GM21529 (cell line): Measurements from ENCODE around the gene NOL4L.

Experiments
- ATAC-seq: cut with Tn5 transposase; IDR thresholded peaks from one replicate; pipeline ENCODE4 v1.9.1; 2021; ENCODE audit not compliant: unreplicated experiment

The NOL4L gene

GRCh38 chr20:32527447-32528055 is 57.6 kb downstream of the NOL4L start:
- ATAC-seq = no peak

- ATAC-seq = no peak
These were observed 58.1 kb downstream of the NOL4L start for GRCh38 chr20:32527052-32527446.

DNA sequence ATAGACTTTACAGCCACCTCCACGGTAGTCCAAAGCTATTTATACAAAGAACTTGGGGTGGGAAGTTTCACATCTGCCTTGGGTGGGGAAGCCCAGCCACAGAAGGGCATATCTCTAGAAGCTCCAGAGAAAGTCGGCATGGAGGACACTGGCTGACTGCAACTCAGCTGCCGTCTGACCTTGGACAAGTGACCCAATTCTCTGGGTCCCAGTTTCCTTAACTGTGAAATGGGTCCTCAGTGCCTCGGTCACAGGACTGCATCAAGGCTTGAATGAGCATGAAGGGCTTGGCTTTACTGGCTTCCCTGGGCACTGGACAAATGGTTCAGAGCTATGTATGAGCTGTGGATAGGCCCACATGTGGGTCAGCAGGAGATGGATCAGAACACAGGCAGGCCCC is 58.6 kb downstream of the NOL4L start:
- ATAC-seq = no peak

GRCh38 chr20:32526125-32526524 is 59.0 kb downstream of the NOL4L start:
- ATAC-seq = no peak

DNA sequence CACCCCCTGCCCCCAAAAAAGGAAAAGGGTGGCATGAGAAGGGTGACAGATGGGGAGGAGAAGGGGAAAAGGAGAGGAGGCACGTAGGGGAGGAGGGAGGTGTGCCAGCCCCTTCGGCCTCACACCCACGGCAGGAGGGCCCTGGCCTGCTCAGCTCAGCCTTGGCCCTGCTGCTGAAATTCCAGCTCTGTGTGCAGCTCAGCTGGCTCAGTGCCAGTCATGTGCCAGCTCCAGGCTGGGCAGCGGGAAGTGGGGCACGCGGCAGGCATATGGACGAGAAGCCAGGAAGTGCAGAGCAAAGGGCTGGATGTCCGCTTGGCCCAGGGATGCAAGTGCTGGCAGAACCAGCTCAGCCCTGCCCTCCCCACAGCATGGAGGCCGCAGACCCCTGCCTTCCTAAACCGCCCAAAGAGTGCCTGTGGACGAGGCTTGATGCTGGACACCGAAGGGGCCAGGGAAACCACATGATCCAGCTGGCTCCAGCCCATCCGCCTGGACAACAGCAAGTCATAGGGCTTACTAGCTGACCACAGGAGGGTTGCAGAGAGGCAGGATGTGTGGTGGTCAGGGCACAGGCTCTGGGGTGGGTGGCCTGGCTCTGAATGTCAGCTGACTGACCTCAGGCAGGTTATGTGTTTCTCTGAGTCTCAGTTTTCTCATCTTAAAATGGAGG is 60.2 kb downstream of the NOL4L start:
- ATAC-seq = no peak

GRCh38 chr20:32523613-32524213 is 61.4 kb downstream of the NOL4L start:
- no peak for ATAC-seq

DNA sequence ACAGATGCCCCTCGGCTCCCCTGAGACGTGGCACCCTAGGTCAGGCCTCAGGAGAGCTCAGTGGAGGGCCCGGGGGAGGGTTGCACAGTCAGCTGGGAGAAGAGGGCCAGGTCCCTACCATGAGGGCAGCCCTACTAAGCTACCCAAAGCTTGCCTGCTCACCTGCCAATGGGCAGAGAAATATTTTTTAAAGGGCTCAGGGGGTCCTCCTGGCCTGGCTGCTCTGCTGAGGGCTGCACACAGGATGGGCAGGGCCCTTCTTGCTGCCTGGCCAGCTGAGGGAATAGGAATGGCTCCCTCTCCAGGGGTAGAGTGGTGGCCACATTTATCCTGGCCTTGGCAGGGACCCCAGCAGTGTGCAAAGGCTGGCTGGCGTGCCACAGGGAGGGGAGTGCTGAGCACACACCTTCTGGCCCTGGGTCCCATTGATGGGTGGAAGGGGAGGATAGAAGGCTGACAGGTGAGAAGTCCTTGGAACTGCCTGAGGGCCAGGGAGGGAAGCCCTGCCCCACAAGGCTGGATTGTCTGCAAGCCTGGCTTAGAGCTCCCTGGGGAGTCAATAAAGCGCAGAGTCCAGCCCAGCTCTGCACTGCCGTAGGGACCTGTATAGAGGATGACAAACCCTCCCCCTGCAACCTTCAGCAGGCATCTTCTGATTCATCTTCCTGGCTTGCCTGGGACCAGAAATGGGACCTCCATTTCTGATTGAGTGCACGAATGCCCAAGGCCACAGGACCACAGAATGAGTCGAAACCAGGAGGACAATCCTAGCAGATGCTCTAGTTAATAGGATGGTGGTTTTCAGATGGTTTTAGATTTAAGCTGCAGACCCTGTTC is 62.1 kb downstream of the NOL4L start:
- ATAC-seq = no peak

GRCh38 chr20:32522526-32522775 is 62.7 kb downstream of the NOL4L start:
- ATAC-seq = no peak

- no peak for ATAC-seq
These were observed 63.2 kb downstream of the NOL4L start for GRCh38 chr20:32521780-32522525.

GRCh38 chr20:32520927-32521203 is 64.3 kb downstream of the NOL4L start:
- no peak for ATAC-seq

DNA sequence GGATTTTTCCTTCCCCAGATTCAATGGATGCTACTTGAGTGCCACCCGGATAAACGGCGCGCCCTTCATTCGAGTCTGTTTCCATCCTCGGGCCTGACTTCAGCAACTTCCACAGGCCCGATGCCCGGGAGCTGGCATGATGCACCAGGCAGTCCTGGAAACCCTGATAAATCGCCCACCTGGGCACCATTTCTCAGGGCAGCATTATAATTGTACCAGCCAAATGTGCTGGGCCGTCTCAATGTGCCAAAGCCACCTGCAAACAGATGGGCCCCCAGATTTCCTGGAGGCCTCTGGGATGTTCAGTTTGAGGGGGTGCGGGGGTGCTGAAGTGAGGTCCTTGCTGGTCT is 65.8 kb downstream of the NOL4L start:
- no peak for ATAC-seq

GRCh38 chr20:32518593-32519380 is 66.3 kb downstream of the NOL4L start:
- no peak for ATAC-seq

GRCh38 chr20:32517914-32518592 is 67.1 kb downstream of the NOL4L start:
- no peak for ATAC-seq

DNA sequence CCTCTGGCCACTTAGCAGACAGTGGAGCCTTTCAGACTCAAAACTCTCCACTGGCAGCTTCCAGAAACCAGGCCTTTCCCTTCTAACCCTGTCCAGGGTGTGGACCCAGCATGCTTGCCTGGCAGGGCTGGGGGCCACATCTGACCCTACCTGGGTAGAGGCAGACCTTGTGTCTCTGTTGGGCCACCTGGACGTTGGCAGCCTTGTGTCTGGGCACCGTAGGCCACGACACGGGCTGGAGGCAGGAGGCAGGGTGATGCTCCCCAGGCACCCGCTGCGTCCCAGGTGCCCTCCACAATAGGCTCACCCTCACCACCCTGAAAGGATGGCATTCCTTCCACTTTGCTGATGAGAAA is 67.6 kb downstream of the NOL4L start:
- ATAC-seq = no peak

DNA sequence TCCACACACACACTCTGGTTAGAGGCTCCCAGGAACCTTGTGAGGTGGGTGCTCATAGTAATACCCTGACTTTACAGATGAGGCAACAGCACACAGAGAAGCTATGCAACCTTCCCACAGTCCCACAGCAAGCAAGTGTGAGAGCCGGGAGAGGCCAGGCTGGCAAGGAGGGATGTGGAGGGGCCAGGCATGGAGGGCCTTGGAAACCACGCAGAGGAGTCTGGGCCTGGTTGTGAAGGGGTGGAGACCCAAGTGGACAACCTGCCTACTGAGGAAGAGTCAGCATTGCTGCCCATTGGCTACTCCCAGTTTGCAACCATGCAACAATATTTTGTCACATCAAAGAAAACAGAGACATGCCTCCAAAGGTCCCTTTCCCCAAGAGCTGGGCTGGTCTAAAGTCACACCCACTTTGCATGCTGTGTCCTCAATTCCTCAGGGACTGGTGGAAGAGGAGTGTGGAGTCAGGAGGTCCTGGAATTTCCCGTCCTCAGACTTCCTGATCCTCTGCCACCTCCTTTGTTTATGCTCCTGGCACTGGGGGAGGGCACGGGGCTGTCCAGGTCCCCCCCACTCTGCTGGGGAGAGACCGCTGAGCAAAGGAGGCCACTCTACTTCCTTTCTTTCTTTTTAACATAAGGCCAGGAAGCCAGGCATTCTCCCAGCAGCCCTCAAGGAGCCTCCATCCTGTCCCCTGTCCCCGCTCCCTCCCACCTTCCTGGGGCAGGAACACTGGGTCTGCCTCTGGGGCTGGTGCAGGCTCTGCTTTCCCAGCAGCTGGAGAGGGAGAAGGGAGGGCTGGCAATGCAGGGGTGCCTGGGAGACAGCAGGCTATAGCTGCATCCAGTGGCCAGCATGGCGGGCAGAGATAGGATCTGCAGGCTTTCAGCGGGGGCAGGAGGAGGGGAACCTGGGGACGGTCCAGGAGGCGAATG is 68.3 kb downstream of the NOL4L start:
- no peak for ATAC-seq

GRCh38 chr20:32515631-32516101 is 69.5 kb downstream of the NOL4L start:
- ATAC-seq = no peak

DNA sequence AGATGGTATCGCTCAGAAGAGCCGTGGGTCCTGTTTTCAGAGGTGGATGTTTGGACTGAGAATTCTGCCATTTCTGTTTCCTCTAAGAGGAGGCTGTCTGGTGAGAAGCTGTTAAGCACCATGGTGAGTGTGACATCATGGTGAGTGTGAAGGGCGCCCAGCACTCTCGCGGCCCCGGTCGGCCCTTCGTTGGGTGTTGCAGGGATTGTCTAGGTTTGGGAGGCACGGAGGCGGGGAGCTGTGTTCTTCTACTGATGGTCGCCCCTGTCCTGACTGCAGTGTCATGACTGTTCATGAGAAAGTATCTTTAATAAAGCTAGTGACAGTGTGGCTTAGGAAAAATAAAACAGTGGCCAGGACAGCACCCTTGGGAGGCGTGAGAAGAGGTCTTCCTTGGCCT is 70.4 kb downstream of the NOL4L start:
- ATAC-seq = no peak

DNA sequence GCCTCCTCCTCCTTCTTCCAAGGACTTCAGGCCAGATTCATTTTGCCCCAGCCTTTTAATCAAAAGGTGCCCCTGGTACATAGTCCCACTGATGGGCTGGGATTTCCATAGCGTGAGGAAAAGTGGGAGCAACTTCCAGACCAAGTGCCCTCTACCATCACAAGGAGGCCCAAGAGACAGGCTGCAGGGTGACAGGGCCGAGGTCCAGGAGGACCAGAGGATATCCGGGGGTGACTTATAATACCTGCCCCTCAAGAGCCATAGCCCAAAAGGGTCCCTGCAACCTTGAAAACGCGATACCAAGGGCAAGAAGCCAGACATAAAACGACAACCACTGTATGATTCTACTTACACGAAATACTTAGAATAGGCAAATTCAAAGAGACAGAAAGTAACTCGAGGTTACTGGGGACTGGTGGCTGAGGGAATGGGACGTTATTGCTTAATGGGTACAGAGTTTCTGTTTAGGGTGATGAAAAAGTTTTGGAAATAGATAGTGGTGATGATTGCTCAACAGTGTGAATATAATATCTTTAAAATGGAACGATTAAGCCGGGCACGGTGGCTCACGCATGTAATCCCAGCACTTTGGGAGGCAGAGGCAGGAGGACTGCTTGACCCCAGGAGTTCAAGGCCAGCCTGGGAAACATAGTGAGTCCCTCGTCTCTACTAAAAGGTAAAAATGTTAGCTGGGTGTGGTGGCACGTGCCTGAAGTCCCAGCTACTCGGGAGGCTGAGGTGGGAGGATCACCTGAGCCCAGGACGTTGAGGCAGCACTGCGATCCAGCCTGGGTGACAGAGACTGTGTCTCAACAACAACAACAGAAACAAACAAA is 71.9 kb downstream of the NOL4L start:
- no peak for ATAC-seq
